H1 (cell line): Measurements from ENCODE around the gene RPS6KA5. TPM values are rescaled to one million over a fixed set of nuclear protein-coding genes. Genes with fewer than 3 reads are reported as not detected.

Experiments
- CTCF ChIA-PET: fragments of 300-600 bp; sonication (Branson Sonifier 250); formaldehyde crosslinking; loops from one replicate; lab custom pipeline; 2021; ENCODE audit not compliant: partially characterized antibody; lab: Charles Lee
- POLR2A ChIA-PET: fragments of 300-600 bp; sonication (Branson Sonifier 250); formaldehyde crosslinking; loops from one replicate; lab custom pipeline; 2021; ENCODE audit warnings: inconsistent platforms; ENCODE audit not compliant: partially characterized antibody; lab: Charles Lee
- DNase-seq, 2 experiments: peaks; one replicate each; pipeline versions ENCODE4 v3.0.0 to v3.0.0-alpha.2; 2010 to 2022; ENCODE audit warnings: low spot score in 2 of 2, low read depth in 1 of 2, mixed read lengths in 1 of 2
- FAIRE-seq: peaks from 2 replicates; lab custom pipeline; 2011; peaks lifted over from hg19 to GRCh38; lab: Jason Lieb, UNC
- H2AFZ ChIP-seq: 2 replicates; pipeline ENCODE4 v1.8.1; 2012; ENCODE audit warnings: low read length, inconsistent platforms
- H2AK5ac ChIP-seq: 2 replicates; pipeline ENCODE4 v1.6.1; 2013; ENCODE audit warnings: low read depth, low read length
- H2BK120ac ChIP-seq: replicated peaks from 2 replicates; pipeline ENCODE3; 2013; ENCODE audit warnings: low read depth, low read length, inconsistent platforms
- H2BK12ac ChIP-seq: 2 replicates; pipeline ENCODE4 v1.6.1; 2013; ENCODE audit warnings: low read depth, low read length
- H2BK15ac ChIP-seq: 2 replicates; pipeline ENCODE4 v1.6.1; 2013; ENCODE audit warnings: low read length
- H2BK20ac ChIP-seq: 2 replicates; pipeline ENCODE4 v1.6.1; 2013; ENCODE audit warnings: low read length
- H2BK5ac ChIP-seq: 2 replicates; pipeline ENCODE4 v1.6.1; 2013; ENCODE audit warnings: low read depth, low read length
- H3K14ac ChIP-seq: 2 replicates; pipeline ENCODE4 v1.6.1; 2013; ENCODE audit warnings: inconsistent platforms; ENCODE audit not compliant: insufficient read length
- H3K18ac ChIP-seq: 2 replicates; pipeline ENCODE4 v1.6.1; 2013; ENCODE audit warnings: low read length; ENCODE audit errors: extremely low read depth
- H3K23ac ChIP-seq: 2 replicates; pipeline ENCODE4 v1.6.1; 2013; ENCODE audit warnings: inconsistent platforms; ENCODE audit not compliant: insufficient read length
- H3K23me2 ChIP-seq: 2 replicates; pipeline ENCODE4 v1.6.1; 2013; ENCODE audit warnings: low read depth, low read length
- H3K27ac ChIP-seq: 2 replicates; pipeline ENCODE4 v1.6.1; 2011; ENCODE audit warnings: low read depth, low read length, inconsistent platforms
- H3K27me3 ChIP-seq, 4 experiments: replicated peaks in 1 of 4; 1 replicate in 1 of 4; 2 replicates in 3 of 4; pipeline versions ENCODE4 v1.6.1 to v1.8.1; 2011 to 2013; ENCODE audit warnings: low read length in 3 of 4, mild to moderate bottlenecking in 3 of 4, inconsistent platforms in 2 of 4, mixed read lengths in 2 of 4, moderate library complexity in 1 of 4; ENCODE audit not compliant: control insufficient read depth in 3 of 4, insufficient read depth in 3 of 4; ENCODE audit errors: extremely low read depth in 1 of 4
- H3K36me3 ChIP-seq, 4 experiments: 2 replicates each; pipeline versions ENCODE4 v1.6.1 to v1.8.1; 2011 to 2013; ENCODE audit warnings: mild to moderate bottlenecking in 4 of 4, low read length in 3 of 4, moderate library complexity in 2 of 4, control low read depth in 1 of 4, inconsistent platforms in 1 of 4; ENCODE audit not compliant: insufficient read depth in 4 of 4, control insufficient read depth in 2 of 4
- H3K4ac ChIP-seq: replicated peaks from 2 replicates; pipeline ENCODE3; 2013; ENCODE audit warnings: low read length, low read depth, mixed read lengths, inconsistent platforms; ENCODE audit not compliant: insufficient read length
- H3K4me1 ChIP-seq, 4 experiments: replicated peaks in 1 of 4; 1 replicate in 1 of 4; 2 replicates in 3 of 4; pipeline versions ENCODE4 v1.6.1 to v1.8.1; 2011 to 2013; ENCODE audit warnings: low read length in 3 of 4, inconsistent platforms in 2 of 4, mixed read lengths in 1 of 4; ENCODE audit not compliant: insufficient read depth in 4 of 4, control insufficient read depth in 3 of 4
- H3K4me2 ChIP-seq, 2 experiments: 2 replicates each; pipeline versions ENCODE4 v1.6.1 to v1.8.1; 2011 to 2013; ENCODE audit warnings: low read depth in 2 of 2, low read length in 2 of 2, control low read depth in 1 of 2, inconsistent platforms in 1 of 2, mild to moderate bottlenecking in 1 of 2; ENCODE audit not compliant: insufficient read depth in 1 of 2
- H3K4me3 ChIP-seq, 4 experiments: fragments of 200-600, 300-600 bp in 1 of 4; sonication (generic), shearing (Covaris generic), sonication (Bioruptor Twin) in 1 of 4; 2 replicates each; pipeline versions ENCODE4 v1.5.1 to v1.8.1; 2011 to 2016; ENCODE audit warnings: low read length in 4 of 4, low read depth in 3 of 4, control low read depth in 2 of 4, inconsistent platforms in 2 of 4, mild to moderate bottlenecking in 2 of 4, mixed read lengths in 1 of 4, moderate library complexity in 1 of 4; ENCODE audit not compliant: insufficient read depth in 2 of 4; ENCODE audit errors: extremely low read depth in 1 of 4
- H3K56ac ChIP-seq: replicated peaks from 2 replicates; pipeline ENCODE3; 2013; ENCODE audit warnings: low read depth, mild to moderate bottlenecking, mixed read lengths, low read length, inconsistent platforms; ENCODE audit not compliant: insufficient read length
- H3K79me1 ChIP-seq: 2 replicates; pipeline ENCODE4 v1.6.1; 2013; ENCODE audit warnings: low read depth, low read length, control low read depth
- H3K79me2 ChIP-seq, 2 experiments: 2 replicates each; pipeline versions ENCODE4 v1.6.1 to v1.8.1; 2012 to 2013; ENCODE audit warnings: low read length in 2 of 2, mild to moderate bottlenecking in 2 of 2, inconsistent platforms in 1 of 2; ENCODE audit not compliant: insufficient read depth in 2 of 2, control insufficient read depth in 1 of 2
- H3K9ac ChIP-seq, 4 experiments: replicated peaks in 1 of 4; 1 replicate in 1 of 4; 2 replicates in 3 of 4; pipeline versions ENCODE4 v1.6.1 to v1.8.1; 2011 to 2013; ENCODE audit warnings: low read depth in 3 of 4, low read length in 3 of 4, control low read depth in 2 of 4, mild to moderate bottlenecking in 2 of 4, moderate library complexity in 2 of 4, inconsistent platforms in 1 of 4; ENCODE audit errors: extremely low read depth in 1 of 4
- H3K9me3 ChIP-seq, 2 experiments: 2 replicates each; pipeline versions ENCODE4 v1.6.1 to v1.8.1; 2012 to 2013; ENCODE audit warnings: mild to moderate bottlenecking in 2 of 2, moderate library complexity in 2 of 2, control low read depth in 1 of 2, inconsistent platforms in 1 of 2, low read depth in 1 of 2, low read length in 1 of 2, mixed read lengths in 1 of 2; ENCODE audit not compliant: insufficient read depth in 2 of 2
- H4K20me1 ChIP-seq, 2 experiments: replicated peaks in 1 of 2; 2 replicates each; pipeline versions ENCODE3 to v1.8.1; 2011 to 2013; ENCODE audit warnings: inconsistent platforms in 2 of 2, low read length in 2 of 2, mild to moderate bottlenecking in 1 of 2; ENCODE audit not compliant: insufficient read depth in 2 of 2, control insufficient read depth in 1 of 2
- H4K5ac ChIP-seq: 2 replicates; pipeline ENCODE4 v1.6.1; 2013; ENCODE audit warnings: low read length, low read depth, mixed read lengths, inconsistent platforms; ENCODE audit not compliant: insufficient read length
- H4K8ac ChIP-seq: 2 replicates; pipeline ENCODE4 v1.8.0; 2013; ENCODE audit warnings: mild to moderate bottlenecking, moderate library complexity, low read length, inconsistent platforms; ENCODE audit not compliant: insufficient read depth; ENCODE audit errors: extremely low read depth
- H4K91ac ChIP-seq: replicated peaks from 2 replicates; pipeline ENCODE3; 2013; ENCODE audit warnings: low read length, mixed read lengths, inconsistent platforms; ENCODE audit not compliant: insufficient read length
- BCL11A ChIP-seq, 2 experiments: IDR thresholded peaks; one replicate each; pipeline ENCODE4 v1.6.1; 2011; ENCODE audit warnings: low read depth in 2 of 2, low read length in 2 of 2, mild to moderate bottlenecking in 2 of 2
- EGR1 ChIP-seq: IDR thresholded peaks from 2 replicates; pipeline ENCODE4 v1.6.1; 2011; ENCODE audit warnings: low read depth, low read length, borderline replicate concordance
- HDAC6 ChIP-seq: IDR thresholded peaks from one replicate; pipeline ENCODE4 v1.7.1; 2012; ENCODE audit warnings: low read depth, mild to moderate bottlenecking, inconsistent platforms, low read length, moderate library complexity
- WGBS, 2 experiments: shearing (Covaris generic) in 1 of 2; methylation state at CpG; one replicate each; pipeline versions ENCODE4 v1.1.6 to v1.1.7; 2013 to 2015; ENCODE audit warnings: low lambda C conversion rate in 2 of 2, mixed read lengths in 2 of 2, inconsistent platforms in 1 of 2, low coverage in 1 of 2, missing lambda C conversion rate in 1 of 2; ENCODE audit not compliant: insufficient replicate concordance in 2 of 2, insufficient coverage in 1 of 2, insufficient read length in 1 of 2; ENCODE audit errors: extremely low coverage in 1 of 2, missing lambda C conversion rate in 1 of 2; 5-methylcytosine and 5-hydroxymethylcytosine counted together
- polyA plus RNA-seq, 7 experiments: library from polyadenylated mRNA; depleted of rRNA in 3 of 7; stranded (reverse) in 5 of 7; unstranded in 2 of 7; fragments of >200 nt in 5 of 7; fragments of 200-250 nt in 2 of 7; gene quantifications; 1 replicate in 5 of 7; 2 replicates in 1 of 7; 4 replicates in 1 of 7; pipeline versions ENCODE4 v1.2.1 to v1.2.3, GENCODE V29; 2011 to 2013; ENCODE audit warnings: missing spikeins in 2 of 7, mixed read lengths in 2 of 7
- total RNA-seq: library from RNA; stranded (reverse); fragmentation: NEBNext Ultra II Directional; extraction: Animal tissue kit (Norgen Biotek cat#: 25700); gene quantifications from 2 replicates; pipeline ENCODE4 v1.2.1, GENCODE V29; 2021

Gene RPS6KA5
- total and polyA plus RNA-seq, 2 of the 8 experiments (the other 6 are each of a cell fraction or from before 2014, with no cell fraction given) = 0.85 to 3.1 TPM

- H3K14ac ChIP-seq = no peak overlapping the region
- no peak overlapping the region for H2BK20ac ChIP-seq
- no peak overlapping the region for H2AK5ac ChIP-seq
- ChIA-PET POLR2A (no interaction called here), CTCF (interaction anchor here (0.7 to 1.3 kb wide), 2 partner anchors 10 to 45 kb away, joined by 3 read pairs; partner anchors contain the start of gene DGLUCY)
- no peak overlapping the region for H3K4me3 ChIP-seq
- no peaks in the 10 kb centered on the region for H3K27me3 ChIP-seq
- H3K56ac ChIP-seq = no peak overlapping the region
- no peaks in the 10 kb centered on the region for H3K4me1 ChIP-seq
- H4K5ac ChIP-seq = no peak overlapping the region
- DNase-seq = no peak
- H3K23me2 ChIP-seq = no peaks in the 10 kb centered on the region
- no peak overlapping the region for H3K27ac ChIP-seq
- no peak overlapping the region for H2BK120ac ChIP-seq
- no peak overlapping the region for H3K18ac ChIP-seq
- FAIRE-seq = no peak
- TF ChIP-seq BCL11A (IDR thresholded peaks at IDR 0.05; ENCODE audit: low read depth in 2 of 2, low read length in 2 of 2) = no peak
- TF ChIP-seq HDAC6 = no peak
- no peak for TF ChIP-seq EGR1
- H3K9ac ChIP-seq = no peak overlapping the region
- no peak overlapping the region for H2AFZ ChIP-seq
- no peak overlapping the region for H4K91ac ChIP-seq
- no peak overlapping the region for H3K4ac ChIP-seq
- H4K8ac ChIP-seq = no peak overlapping the region
- H4K20me1 ChIP-seq = no peaks in the 10 kb centered on the region
- WGBS, 2 experiments = 70% methylated on average over 2 of the region's 2 CpGs; no CpG with 5 or more reads in 1 of the 2 experiments
- no peak overlapping the region for H3K23ac ChIP-seq
- no peaks in the 10 kb centered on the region for H3K79me1 ChIP-seq
- no peak overlapping the region for H2BK5ac ChIP-seq
- H2BK15ac ChIP-seq = no peak overlapping the region
- no peak overlapping the region for H3K4me2 ChIP-seq
- H3K79me2 ChIP-seq = no peaks in the 10 kb centered on the region
- H2BK12ac ChIP-seq = no peak overlapping the region
- no peaks in the 10 kb centered on the region for H3K9me3 ChIP-seq
- no peaks in the 10 kb centered on the region for H3K36me3 ChIP-seq
These were observed 8.2 kb upstream of the RPS6KA5 start for GRCh38 chr14:91068642-91069041.
